CD8-positive, alpha-beta memory T cell (primary cell): ENCODE data around the gene CCT5. TPM values are rescaled to one million over a fixed set of nuclear protein-coding genes. Genes with fewer than 3 reads are reported as not detected.
"Not testable (repeated sequence)": the region's sequence is repeated elsewhere in the genome, so short reads cannot be mapped to it uniquely, and the experiment has no call there.

Source experiments
- CTCF ChIA-PET: fragments of 350-600 bp; sonication (Branson Sonifier 250); formaldehyde crosslinking; loops from one replicate; lab custom pipeline; 2021; ENCODE audit warnings: antibody characterized with exemption; lab: Charles Lee
- POLR2A ChIA-PET: fragments of 350-600 bp; sonication (Branson Sonifier 250); formaldehyde crosslinking; loops from one replicate; lab custom pipeline; 2021; ENCODE audit warnings: antibody characterized with exemption; lab: Charles Lee
- DNase-seq, 5 donors: peaks; one replicate each; pipeline versions ENCODE4 v3.0.0 to v3.0.0-alpha.2; 2020 to 2022; ENCODE audit warnings: mixed read lengths in 1 of 5
- H3K27ac ChIP-seq: one replicate; pipeline ENCODE4 v1.7.0; 2013; ENCODE audit warnings: low read depth, mild to moderate bottlenecking, low read length, moderate library complexity
- H3K27me3 ChIP-seq: 2 replicates; pipeline ENCODE4 v1.7.0; 2013; ENCODE audit warnings: low read length, mild to moderate bottlenecking; ENCODE audit not compliant: insufficient read depth, poor library complexity, severe bottlenecking
- H3K36me3 ChIP-seq: 2 replicates; pipeline ENCODE4 v1.7.0; 2013; ENCODE audit warnings: mild to moderate bottlenecking, low read length, moderate library complexity; ENCODE audit not compliant: insufficient read depth
- H3K4me1 ChIP-seq: 2 replicates; pipeline ENCODE4 v1.7.0; 2013; ENCODE audit warnings: mild to moderate bottlenecking, low read length, moderate library complexity; ENCODE audit not compliant: insufficient read depth
- H3K4me3 ChIP-seq: 2 replicates; pipeline ENCODE4 v1.7.0; 2013; ENCODE audit warnings: mild to moderate bottlenecking, low read length
- H3K9me3 ChIP-seq: 2 replicates; pipeline ENCODE4 v1.7.0; 2013; ENCODE audit warnings: mild to moderate bottlenecking, low read length
- H3K27ac Mint-ChIP-seq, 8 donors: one replicate each; pipeline ENCODE4 v1.8.0; 2020 to 2021; ENCODE audit warnings: mixed read lengths in 8 of 8, mild to moderate bottlenecking in 6 of 8, inconsistent platforms in 3 of 8, moderate library complexity in 3 of 8
- H3K27me3 Mint-ChIP-seq, 2 donors: one replicate each; pipeline ENCODE4 v1.8.0; 2020 to 2021; ENCODE audit warnings: mixed read lengths in 2 of 2, mild to moderate bottlenecking in 1 of 2, moderate library complexity in 1 of 2
- H3K36me3 Mint-ChIP-seq, 3 donors: one replicate each; pipeline ENCODE4 v1.8.0; 2020 to 2021; ENCODE audit warnings: mixed read lengths in 3 of 3, inconsistent platforms in 1 of 3, mild to moderate bottlenecking in 1 of 3
- H3K4me1 Mint-ChIP-seq, 3 donors: one replicate each; pipeline ENCODE4 v1.8.0; 2020 to 2021; ENCODE audit warnings: mixed read lengths in 3 of 3, inconsistent platforms in 1 of 3, mild to moderate bottlenecking in 1 of 3
- H3K4me3 Mint-ChIP-seq, 7 donors: one replicate each; pipeline ENCODE4 v1.8.0; 2020 to 2021; ENCODE audit warnings: mixed read lengths in 7 of 7, mild to moderate bottlenecking in 6 of 7, moderate library complexity in 4 of 7, inconsistent platforms in 2 of 7
- H3K9me3 Mint-ChIP-seq, 5 donors: one replicate each; pipeline ENCODE4 v1.8.0; 2020 to 2022; ENCODE audit warnings: mixed read lengths in 5 of 5, mild to moderate bottlenecking in 3 of 5, moderate library complexity in 2 of 5, inconsistent platforms in 1 of 5
- polyA plus RNA-seq: library from polyadenylated mRNA; unstranded; fragments of 300-500 nt; fragmentation: Illumina TruSeq; gene quantifications from one replicate; pipeline ENCODE4 v1.2.3, GENCODE V29; 2021
- total RNA-seq, 2 experiments: library from RNA; stranded (reverse); gene quantifications; one replicate each; pipeline ENCODE4 v1.2.3, GENCODE V29; 2021

CCT5 gene
- total and polyA plus RNA-seq, 3 experiments from 2014 or later, result 228 to 537 (median 532) TPM

- peaks cover 0 to 1% (median 0%) of the 10 kb centered on the region in 5 donors for H3K9me3 Mint-ChIP-seq
These were observed 18.0 kb downstream of the CCT5 start for GRCh38 chr5:10268100-10268499.

DNA sequence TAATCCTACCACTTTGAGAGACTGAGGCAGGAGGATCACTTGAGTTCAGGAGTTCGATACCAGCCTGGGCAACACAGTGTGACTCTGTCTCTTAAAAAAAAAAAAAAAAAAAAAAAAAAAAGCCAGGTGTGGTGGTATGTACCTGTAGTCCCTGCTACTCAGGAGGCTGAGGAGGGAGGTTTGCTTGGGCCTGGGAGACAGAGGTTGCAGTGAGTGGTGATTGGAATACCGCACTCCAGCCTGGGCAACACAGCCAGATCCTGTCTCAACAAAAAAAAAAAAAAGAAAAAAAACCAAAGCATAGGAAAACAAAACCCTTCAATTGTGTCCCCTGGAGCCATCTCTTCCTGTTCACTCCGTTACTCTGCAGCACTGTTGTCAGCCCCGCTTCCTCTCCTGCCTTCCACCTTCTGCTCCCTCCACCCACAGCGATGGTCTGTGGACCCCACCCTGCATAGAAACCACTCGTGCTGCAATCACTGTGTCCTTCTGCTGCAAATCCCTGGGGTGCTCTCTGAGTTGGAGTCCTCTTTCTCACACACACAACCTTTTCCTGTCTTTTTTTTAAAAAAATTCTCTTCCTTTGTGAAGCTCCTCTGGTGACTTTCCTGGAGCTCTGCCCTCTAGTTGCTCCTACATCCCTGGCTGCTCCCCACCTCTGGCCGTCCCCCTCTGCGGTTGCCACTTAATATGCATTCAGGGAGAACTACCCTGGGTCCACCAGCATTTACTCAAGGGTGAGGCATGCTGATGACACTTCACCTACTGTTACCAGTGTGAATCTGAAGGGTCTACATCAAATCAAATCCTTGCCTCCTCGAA, 22.2 kb downstream of the CCT5 start:
- no peak overlapping the region for H3K27ac Mint-ChIP-seq
- Histone ChIP-seq H3K4me3 (no peak overlapping the region), H3K27ac (no peak overlapping the region), H3K9me3 (no peaks in the 10 kb centered on the region), H3K27me3 (no peaks in the 10 kb centered on the region), H3K36me3 (no peaks in the 10 kb centered on the region), H3K4me1 (no peaks in the 10 kb centered on the region)
- H3K4me3 Mint-ChIP-seq, result no peak overlapping the region
- peaks cover 0 to 2% (median 0%) of the 10 kb centered on the region in 3 donors for H3K36me3 Mint-ChIP-seq
- CTCF ChIA-PET, result no interaction called here
- peaks cover 0 to 12% (median 7%) of the 10 kb centered on the region in 3 donors for H3K4me1 Mint-ChIP-seq
- POLR2A ChIA-PET, result no interaction called here
- peaks cover 0 to 2% (median 0%) of the 10 kb centered on the region in 5 donors for H3K9me3 Mint-ChIP-seq
- H3K27me3 Mint-ChIP-seq, result peaks cover 10 to 12% of the 10 kb centered on the region in 2 donors
- DNase-seq, result no peak

More at GRCh38 chr5:10268100-10268499, 18.0 kb downstream of the CCT5 start:
- Histone ChIP-seq H3K36me3 (peaks cover 15% of the 10 kb centered on the region), H3K9me3 (no peaks in the 10 kb centered on the region), H3K4me3 (no peak overlapping the region), H3K27me3 (no peaks in the 10 kb centered on the region), H3K27ac (no peak overlapping the region), H3K4me1 (no peaks in the 10 kb centered on the region)
- peaks cover 0 to 7% (median 0%) of the 10 kb centered on the region in 3 donors for H3K4me1 Mint-ChIP-seq
- no peak for DNase-seq
- ChIA-PET CTCF (no interaction called here), POLR2A (no interaction called here)
- peak overlapping the region in 1 of 8 donors; percentile 41 for H3K27ac Mint-ChIP-seq
- H3K4me3 Mint-ChIP-seq, result no peak overlapping the region
- peaks cover 7 to 33% (median 10%) of the 10 kb centered on the region in 3 donors for H3K36me3 Mint-ChIP-seq
- H3K27me3 Mint-ChIP-seq, result peaks cover 1 to 12% of the 10 kb centered on the region in 2 donors

DNA sequence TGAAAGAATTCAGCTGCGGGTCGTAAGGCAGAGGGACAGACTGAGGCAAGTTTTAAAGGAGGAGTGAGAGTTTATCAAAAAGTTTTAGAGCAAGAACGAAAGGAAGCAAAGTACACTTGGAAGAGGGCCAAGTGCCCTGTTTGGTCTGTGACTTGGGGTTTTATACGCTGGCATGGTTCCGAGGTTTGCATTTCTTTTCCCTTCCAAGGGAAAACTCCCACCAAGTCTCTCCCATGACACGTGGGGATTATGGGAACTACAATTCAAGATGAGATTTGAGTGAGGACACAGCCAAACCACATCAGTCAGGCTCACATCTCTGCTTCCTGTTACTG, 22.8 kb downstream of the CCT5 start:
- H3K27ac ChIP-seq, H3K9me3 Mint-ChIP-seq, CTCF ChIA-PET, DNase-seq, H3K4me1 ChIP-seq, H3K27me3 ChIP-seq, POLR2A ChIA-PET, H3K36me3 Mint-ChIP-seq, H3K36me3 ChIP-seq, H3K27ac Mint-ChIP-seq, H3K4me3 Mint-ChIP-seq, H3K9me3 ChIP-seq, H3K4me3 ChIP-seq: not testable (repeated sequence)
- Mint-ChIP-seq H3K4me1 (peaks cover 0 to 12% (median 7%) of the 10 kb centered on the region in 3 donors), H3K27me3 (peaks cover 10 to 12% of the 10 kb centered on the region in 2 donors)

- ChIA-PET POLR2A (no interaction called here), CTCF (no interaction called here)
- Mint-ChIP-seq H3K4me3 (no peak overlapping the region), H3K9me3 (peaks cover 0 to 2% (median 0%) of the 10 kb centered on the region in 5 donors), H3K4me1 (peaks cover 0 to 12% (median 7%) of the 10 kb centered on the region in 3 donors), H3K27ac (peak overlapping the region in 1 of 8 donors; percentile 91), H3K27me3 (peaks cover 12 to 13% of the 10 kb centered on the region in 2 donors), H3K36me3 (peaks cover 0 to 2% (median 0%) of the 10 kb centered on the region in 3 donors)
- no peaks in the 10 kb centered on the region for H3K4me1 ChIP-seq
- no peaks in the 10 kb centered on the region for H3K27me3 ChIP-seq
- DNase-seq, result no peak
- no peak overlapping the region for H3K4me3 ChIP-seq
- H3K36me3 ChIP-seq, result no peaks in the 10 kb centered on the region
- H3K27ac ChIP-seq, result no peak overlapping the region
- no peaks in the 10 kb centered on the region for H3K9me3 ChIP-seq
These were observed 25.4 kb downstream of the CCT5 start for GRCh38 chr5:10275460-10275859.

DNA sequence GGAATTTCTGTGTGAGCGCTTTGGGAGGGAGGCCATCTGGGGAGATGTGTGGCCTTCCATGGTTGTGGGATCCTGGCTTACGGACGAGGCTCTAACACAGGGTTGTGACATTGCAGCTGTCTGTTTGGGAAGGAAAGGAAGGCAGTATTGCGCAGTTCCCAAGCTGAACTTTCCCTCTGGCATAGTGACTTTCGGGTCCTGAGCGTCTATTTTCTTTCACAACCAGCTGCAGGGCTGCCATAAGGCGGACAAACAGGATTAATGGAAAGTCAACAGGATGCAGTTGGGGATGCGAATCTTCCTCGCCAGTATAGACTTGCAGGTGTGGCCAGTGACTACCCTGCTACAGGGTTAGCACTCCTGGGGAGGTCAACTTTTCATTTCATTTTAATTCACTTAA, 25.9 kb downstream of the CCT5 start:
- H3K36me3 ChIP-seq, result no peaks in the 10 kb centered on the region
- H3K4me3 Mint-ChIP-seq, result no peak overlapping the region
- no peak overlapping the region for H3K27ac ChIP-seq
- H3K4me3 ChIP-seq, result no peak overlapping the region
- ChIA-PET CTCF (no interaction called here), POLR2A (no interaction called here)
- H3K36me3 Mint-ChIP-seq, result peaks cover 0 to 2% (median 0%) of the 10 kb centered on the region in 3 donors
- H3K9me3 Mint-ChIP-seq, result peaks cover 0 to 2% (median 0%) of the 10 kb centered on the region in 5 donors
- peaks cover 12 to 15% of the 10 kb centered on the region in 2 donors for H3K27me3 Mint-ChIP-seq
- H3K27ac Mint-ChIP-seq, result no peak overlapping the region
- H3K27me3 ChIP-seq, result no peaks in the 10 kb centered on the region
- no peak for DNase-seq
- H3K4me1 Mint-ChIP-seq, result peaks cover 0 to 12% (median 7%) of the 10 kb centered on the region in 3 donors
- no peaks in the 10 kb centered on the region for H3K9me3 ChIP-seq
- no peaks in the 10 kb centered on the region for H3K4me1 ChIP-seq

GRCh38 chr5:10276691-10277090, 26.6 kb downstream of the CCT5 start:
- Mint-ChIP-seq H3K36me3 (peaks cover 0 to 2% (median 0%) of the 10 kb centered on the region in 3 donors), H3K4me3 (no peak overlapping the region), H3K4me1 (peaks cover 0 to 12% (median 7%) of the 10 kb centered on the region in 3 donors), H3K9me3 (peaks cover 0 to 2% (median 0%) of the 10 kb centered on the region in 5 donors), H3K27ac (no peak overlapping the region), H3K27me3 (peaks cover 8 to 15% of the 10 kb centered on the region in 2 donors)
- Histone ChIP-seq H3K36me3 (no peaks in the 10 kb centered on the region), H3K27ac (no peak overlapping the region), H3K4me3 (no peak overlapping the region), H3K4me1 (no peaks in the 10 kb centered on the region), H3K27me3 (no peaks in the 10 kb centered on the region), H3K9me3 (no peaks in the 10 kb centered on the region)
- POLR2A ChIA-PET, result no interaction called here
- CTCF ChIA-PET, result no interaction called here
- no peak for DNase-seq

DNA sequence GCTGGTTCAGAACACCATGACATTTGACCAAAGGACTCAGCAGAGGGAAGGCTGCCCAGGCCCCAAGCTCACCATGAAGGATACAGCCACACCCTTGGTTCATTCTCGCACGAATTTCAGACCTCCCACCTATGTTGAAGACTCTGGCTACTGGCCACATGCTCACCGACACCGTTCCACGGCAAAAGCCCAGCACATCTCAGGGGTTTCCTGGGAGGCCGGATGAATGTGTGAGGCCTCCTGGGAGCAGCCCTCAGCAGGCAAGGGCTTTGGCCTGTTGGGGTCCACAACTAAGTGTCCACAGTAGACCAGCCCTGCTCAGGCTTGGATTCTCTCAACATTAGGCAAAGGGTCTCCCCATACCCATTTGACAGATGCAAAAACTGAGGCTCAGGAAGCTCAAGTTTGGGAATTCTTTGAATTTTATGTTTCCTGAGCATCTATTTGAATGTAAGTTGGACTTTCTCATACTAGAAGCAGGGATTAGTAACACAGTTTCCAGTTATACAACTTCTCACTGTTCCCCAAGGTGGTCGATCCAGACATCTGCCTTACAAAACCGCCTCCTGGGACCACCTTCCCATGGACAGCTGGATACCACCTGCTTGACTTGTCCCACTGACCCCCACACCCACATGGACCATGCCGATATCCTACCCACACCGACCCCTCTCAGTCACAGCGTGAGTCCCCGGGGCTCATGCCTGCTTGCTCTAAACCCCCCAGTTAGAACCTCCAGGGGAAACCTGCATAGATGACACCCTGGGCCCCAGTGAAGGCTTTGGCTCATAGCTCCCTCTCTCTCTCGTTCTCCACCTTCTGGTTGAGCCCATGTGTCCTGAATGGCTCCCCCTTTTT, 27.9 kb downstream of the CCT5 start:
- no peak overlapping the region for H3K27ac ChIP-seq
- Mint-ChIP-seq H3K36me3 (no peaks in the 10 kb centered on the region), H3K4me3 (no peak overlapping the region), H3K27me3 (peaks cover 0 to 14% of the 10 kb centered on the region in 2 donors), H3K4me1 (peaks cover 0 to 7% (median 5%) of the 10 kb centered on the region in 3 donors), H3K9me3 (peaks cover 0 to 2% (median 0%) of the 10 kb centered on the region in 5 donors), H3K27ac (no peak overlapping the region)
- POLR2A ChIA-PET, result no interaction called here
- H3K27me3 ChIP-seq, result no peaks in the 10 kb centered on the region
- H3K36me3 ChIP-seq, result no peaks in the 10 kb centered on the region
- H3K9me3 ChIP-seq, result no peaks in the 10 kb centered on the region
- DNase-seq, result no peak
- no peak overlapping the region for H3K4me3 ChIP-seq
- CTCF ChIA-PET, result interaction anchor here (1.7 kb wide), 1 partner anchor 13 kb away, joined by 4 read pairs; no protein-coding TSS in a partner anchor
- H3K4me1 ChIP-seq, result no peaks in the 10 kb centered on the region
